GM21619 (cell line): ENCODE results near the gene AADACL2.
"Not testable (repeated sequence)": the region's sequence is repeated elsewhere in the genome, so short reads cannot be mapped to it uniquely, and the experiment has no call there.

Source experiments
- ATAC-seq: cut with Tn5 transposase; IDR thresholded peaks from one replicate; pipeline ENCODE4 v1.9.1; 2021; ENCODE audit not compliant: unreplicated experiment

Gene AADACL2

DNA sequence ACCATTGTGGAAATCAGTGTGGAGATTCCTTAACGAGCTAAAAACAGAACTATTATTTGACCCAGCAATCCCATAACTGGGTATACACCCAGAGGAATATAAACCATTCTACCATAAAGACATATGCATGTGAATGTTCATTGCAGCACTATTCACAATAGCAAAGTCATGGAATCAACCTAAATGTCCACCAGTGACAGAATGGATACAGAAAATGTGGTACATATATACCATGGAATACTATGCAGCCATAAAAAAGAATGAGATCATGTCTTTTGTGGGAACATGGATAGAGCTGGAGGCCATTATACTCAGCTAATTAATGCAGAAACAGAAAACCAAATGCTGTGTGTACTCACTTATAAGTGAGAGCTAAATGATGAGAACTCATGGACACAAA is 31.0 kb downstream of the AADACL2 start:
- ATAC-seq = not testable (repeated sequence)

DNA sequence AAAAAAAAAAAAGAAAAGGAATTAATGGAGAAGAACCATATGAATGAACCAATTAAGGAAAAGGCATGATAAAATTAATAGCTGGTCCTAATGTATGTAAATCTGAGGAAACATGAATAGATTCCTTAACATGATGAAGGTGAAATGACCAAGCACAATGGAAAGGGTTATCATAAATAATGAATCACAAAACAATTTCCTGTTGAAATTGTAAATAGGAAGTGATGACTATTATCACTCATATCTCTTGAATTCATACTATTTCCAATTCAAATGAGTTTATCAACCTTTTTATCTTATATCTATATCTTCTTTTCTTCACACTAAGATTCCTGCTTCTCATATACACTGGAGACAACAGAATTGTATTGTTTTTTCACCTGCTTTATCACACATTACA is 32.0 kb downstream of the AADACL2 start:
- no peak for ATAC-seq

DNA sequence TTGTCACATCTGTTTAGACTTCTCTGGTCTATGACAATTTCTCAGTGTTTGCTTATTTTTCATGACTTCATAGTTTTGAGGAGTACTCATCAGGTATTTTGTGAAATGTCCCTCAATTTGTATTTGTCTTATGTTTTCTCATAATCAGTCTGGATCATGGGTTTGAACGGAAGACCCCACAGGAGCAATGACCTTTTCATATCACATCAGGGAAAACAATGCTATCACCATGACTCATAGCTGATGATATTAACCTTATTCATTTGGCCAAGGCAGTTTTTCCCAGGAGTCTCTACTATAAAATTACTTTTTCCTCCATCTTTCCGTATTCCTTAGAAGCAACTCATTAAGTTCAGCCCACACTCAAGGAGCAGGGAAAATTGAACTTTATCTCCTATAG is 32.7 kb downstream of the AADACL2 start:
- no peak for ATAC-seq

DNA sequence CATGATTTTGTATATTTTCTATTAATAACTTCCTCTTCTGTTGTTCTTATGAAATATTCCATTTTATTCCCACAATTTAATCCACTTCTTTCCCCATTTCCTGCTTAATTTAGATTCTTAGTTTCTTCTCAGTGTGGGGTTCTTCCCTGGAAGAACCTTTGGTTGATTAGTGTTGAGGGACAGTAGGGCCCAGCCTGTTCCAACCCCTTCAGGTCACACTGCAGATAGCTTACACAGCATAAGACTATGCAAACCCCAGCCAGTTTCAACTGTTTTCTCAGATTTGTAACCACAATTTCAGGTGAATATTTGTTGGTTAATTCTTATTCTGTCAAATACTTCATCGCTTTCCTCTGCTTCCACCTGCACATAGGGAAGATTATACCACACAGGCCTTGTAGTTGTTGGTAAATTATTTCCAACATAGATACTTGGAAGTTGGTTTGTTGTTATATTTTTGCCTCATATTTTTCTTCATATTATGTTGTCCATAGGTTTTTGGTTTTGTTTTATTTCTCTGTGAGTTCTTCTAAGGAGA is 34.7 kb downstream of the AADACL2 start:
- ATAC-seq = no peak

DNA sequence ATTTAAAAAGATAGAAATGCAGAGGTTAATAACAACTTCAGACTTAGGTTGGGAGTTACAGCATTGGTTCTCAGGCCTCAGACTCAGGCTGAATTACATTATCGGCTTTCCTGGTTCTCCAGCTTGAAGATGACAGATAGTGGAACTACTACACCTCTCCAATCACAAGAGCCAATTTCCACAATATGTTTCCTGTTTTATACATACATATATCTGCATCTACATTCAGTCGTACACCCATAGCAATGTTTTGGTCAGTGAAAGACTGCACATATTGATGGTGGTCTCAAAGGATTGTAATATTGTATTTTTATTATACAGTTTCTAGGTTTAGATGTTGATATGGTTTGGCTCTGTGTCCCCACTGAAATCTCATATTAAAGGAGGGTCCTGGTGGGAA is 35.4 kb downstream of the AADACL2 start:
- ATAC-seq = no peak

DNA sequence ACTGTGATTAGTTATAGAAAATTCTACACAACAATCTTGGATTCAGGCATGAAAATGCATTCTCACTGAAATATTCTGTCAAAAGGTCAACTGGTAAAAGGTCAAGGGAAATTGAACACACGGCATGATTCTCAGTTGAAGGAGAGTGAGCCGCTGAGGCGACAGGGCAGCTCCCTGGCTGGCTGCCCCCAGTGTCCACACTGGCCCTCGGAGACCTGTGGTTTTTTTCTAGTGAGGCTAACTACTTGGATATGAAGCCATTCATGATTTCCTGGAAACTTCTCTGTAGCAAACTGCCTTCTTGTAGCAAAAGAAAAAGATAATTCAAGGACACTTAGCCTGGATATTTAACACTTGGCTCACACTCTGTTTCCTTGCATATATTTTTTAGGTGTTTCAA is 37.2 kb downstream of the AADACL2 start:
- ATAC-seq = no peak

DNA sequence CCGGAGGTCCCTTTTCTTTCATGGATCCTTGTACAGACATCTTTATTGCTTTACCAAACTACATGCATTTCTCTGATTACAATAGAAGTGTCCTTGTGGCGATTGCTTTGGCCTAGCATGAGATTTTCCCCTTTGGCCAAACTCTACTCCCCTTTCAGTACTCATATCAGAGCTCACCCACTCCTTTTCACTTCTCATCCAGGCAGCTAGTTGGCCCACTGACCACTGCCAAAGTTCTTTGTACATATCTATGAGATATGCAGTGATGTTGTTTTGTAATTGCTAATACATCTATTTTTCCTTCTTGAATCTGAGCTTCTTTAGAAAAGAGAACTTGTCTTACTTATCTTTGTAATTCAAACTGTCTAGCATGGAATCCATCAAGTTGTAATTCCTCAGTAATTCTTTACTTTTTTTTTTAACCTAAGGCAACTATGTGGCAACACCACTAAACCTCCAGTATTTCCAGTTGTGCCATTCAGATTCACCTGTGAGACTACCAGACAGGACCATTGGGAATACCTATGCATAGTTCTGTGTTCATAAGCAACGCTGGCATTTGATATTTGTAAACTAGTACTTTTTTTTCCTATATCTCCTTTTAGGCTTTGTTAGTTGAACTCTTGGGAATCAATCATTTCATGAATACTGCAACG is 39.2 kb downstream of the AADACL2 start:
- no peak for ATAC-seq

DNA sequence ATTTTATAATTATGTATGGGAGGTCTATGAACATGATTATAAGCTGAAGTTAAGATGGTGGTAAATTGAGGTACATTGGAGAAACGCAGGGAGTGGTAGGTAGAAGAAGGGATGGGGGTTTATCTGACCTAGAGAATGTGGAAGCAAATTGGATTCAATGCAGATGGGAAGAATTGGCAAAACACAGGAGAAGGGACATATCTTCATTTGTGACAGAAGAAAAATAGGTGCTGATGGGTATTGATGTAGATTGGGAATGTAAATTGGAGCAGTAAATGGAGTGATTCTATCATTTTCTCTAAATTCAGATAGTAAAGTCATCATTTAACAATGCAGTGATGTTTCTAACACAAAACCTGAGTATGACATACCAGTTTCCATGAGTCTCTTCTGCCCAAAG is 40.5 kb downstream of the AADACL2 start:
- ATAC-seq = no peak

DNA sequence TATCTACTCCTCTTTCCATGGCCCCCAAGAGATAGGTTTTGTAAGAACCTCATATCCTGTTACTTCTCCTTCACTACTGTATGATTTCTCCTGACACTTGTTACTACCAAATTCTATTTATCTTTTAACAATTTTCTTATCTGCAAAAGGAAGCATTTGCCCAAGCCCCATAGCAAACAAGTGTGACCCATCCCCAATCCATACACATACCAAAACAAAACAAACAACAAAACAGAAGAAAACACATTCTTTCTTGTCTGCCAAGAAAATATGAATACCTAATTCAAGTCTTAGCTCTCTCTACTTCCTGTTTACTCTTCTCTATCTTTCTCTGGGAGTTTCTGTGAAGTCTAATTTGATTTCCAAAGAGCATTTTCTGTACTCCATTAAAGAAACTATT is 41.2 kb downstream of the AADACL2 start:
- ATAC-seq = no peak

DNA sequence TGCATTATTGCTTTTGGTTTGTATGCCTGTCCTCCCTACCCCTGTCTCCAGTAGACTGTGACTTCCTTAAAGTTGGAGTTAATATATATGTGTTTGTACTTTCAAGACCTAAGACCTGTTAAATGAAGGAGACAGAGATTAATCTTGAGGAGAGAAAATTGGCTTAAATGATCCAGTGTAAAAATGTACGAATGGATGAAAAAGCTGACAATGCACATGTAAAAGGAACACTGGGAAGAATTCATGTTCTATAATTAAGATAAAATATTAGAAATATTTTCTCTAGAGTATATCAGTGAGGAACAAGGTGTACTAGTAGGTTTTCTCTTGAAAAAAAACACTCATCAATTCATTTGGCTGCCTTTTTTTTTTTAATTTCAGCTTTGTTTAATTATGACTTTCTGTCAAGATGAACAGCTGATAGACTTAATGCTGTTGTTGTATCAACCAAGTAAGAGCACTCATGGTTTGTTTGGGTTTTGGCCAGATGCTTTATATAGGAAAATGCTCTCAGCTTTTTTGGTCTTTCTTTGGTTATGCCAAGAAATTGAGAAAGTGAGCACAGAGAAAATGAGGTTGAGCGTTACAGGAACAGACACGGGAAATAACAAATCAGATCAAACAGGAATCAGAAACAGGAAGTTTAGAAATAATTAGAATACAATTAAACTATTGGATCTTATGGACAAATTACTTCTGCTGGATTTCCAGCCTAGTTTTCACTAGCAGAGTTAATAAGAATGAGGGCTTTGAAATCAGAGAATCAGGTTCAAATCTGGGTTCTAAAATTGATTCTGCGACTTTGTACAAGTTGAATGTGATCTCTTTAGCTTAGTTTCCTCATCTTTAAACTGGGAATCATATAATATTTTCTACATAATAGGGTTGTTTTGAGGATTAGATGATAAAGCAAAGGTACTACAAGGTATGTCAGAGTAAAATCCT is 41.9 kb downstream of the AADACL2 start:
- no peak for ATAC-seq

DNA sequence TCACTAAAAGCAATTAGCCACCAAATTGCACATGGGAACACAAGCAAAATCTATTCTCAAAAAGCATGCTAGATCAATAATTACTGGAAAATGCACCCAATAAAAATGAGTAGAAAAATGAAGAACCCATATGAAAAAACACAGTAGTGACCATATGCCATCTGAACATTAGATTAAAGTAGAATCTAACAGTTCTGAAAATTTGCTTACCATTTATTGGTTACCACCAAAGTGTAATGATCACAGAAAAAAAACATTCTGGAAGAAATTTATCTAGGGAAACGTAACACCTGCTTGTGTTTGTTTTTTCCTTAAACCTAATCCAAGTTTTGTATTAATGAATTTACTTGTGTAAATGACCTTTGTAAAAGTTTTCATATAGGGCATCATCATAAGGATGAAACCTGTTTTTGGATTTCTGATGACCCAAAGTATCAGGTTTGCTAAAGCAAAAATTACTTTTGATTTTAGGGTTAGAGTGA is 42.6 kb downstream of the AADACL2 start:
- no peak for ATAC-seq

DNA sequence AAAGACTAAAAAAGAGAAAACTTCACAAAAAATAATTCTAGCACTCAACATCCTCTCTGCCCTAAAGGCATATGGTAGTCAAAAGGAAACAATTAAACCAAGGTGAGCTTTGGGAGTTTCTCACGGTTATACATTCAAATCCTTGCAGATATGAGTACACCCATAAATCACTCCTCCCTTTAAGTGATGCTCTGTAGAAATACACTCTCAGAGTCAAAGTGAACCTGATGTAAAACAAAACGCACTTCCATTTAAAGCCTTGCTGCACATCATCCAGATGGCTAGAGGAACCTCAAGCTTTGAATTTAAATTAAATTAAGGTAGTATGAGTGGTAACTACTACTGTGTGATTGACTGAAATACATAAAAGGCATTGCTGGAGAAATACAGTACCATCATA is 44.2 kb downstream of the AADACL2 start:
- no peak for ATAC-seq

DNA sequence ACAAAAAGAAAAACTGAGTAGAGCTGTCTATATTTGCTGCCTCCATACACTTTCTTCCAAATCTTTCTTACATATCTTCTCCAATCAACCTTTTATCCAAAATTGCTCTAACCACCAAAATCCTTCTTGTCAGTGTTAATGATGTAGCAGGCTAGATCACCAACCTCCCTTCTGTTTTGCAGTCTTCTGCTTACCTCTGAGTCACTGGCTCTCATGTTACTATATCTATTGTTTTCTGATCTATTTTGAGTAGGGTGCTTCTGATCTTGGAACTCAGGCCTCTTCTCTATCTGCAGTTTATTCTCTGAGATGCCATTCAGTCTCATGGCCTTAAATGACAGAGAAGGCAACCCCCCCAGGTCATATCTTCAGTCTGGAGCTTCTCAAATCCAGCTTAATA is 53.9 kb downstream of the AADACL2 start:
- no peak for ATAC-seq

DNA sequence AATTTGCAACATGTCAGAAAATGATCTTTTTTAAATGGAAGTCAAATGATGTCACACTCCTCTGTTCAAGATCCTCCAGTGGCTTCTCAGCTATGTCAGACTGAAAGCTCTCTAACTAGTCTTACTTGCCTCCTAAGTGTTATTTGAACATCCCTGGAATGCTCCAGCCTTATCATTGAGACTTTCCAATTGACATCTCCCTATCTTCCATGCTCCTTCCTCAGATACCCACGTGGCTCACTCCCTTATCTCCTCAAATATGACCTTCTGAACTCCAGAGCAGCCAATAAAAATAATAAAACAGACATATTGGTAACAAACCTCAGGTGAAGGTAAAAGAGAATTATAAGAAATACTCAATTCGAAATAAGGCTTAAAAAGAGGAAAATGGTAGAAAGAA is 54.7 kb downstream of the AADACL2 start:
- no peak for ATAC-seq

DNA sequence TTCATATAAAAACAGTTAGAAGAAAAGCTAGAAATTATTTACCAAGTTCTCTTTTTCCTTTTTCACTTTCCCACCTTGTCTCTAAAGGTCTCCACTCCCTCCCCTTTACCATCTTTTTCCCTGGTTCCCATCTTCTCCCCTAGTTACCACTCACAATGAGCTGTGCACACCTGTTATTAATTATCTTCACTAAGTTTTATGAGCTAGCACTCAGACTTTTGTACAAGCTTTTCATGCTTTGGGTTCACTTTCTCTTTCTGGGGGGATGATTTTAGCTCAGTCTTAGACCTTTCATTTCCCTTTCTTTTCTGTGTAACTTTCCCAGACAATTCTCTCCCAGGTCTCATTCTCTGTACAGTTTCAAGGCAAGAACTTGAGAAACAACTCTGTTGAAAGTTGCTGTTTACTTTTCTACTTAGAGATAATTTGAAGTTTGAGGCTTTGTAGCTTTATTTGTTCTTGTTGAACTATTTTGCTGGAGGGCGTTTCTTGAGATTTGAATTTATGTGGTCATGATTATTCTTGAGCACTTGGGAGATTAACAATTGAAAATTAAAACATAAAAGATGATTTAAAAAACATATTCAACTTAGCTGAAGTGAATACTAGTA is 56.2 kb downstream of the AADACL2 start:
- ATAC-seq = no peak

DNA sequence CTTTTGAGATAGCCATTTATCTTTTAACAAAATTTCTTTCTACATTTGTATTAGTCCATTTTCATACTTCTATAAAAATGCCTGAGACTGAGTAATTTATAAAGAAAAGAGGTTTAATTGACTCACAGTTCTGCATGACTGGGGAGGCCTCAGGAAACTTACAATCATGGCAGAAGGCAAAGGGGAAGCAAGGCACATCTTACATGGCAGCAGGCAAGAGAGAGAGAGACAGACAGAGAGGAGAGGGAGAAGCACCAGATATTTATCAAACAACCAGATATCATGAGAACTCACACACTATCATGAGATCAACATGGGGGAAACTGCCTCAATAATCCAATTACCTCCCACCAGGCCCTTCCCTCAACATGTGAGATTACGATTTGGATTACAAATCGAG is 57.0 kb downstream of the AADACL2 start:
- not testable (repeated sequence) for ATAC-seq

DNA sequence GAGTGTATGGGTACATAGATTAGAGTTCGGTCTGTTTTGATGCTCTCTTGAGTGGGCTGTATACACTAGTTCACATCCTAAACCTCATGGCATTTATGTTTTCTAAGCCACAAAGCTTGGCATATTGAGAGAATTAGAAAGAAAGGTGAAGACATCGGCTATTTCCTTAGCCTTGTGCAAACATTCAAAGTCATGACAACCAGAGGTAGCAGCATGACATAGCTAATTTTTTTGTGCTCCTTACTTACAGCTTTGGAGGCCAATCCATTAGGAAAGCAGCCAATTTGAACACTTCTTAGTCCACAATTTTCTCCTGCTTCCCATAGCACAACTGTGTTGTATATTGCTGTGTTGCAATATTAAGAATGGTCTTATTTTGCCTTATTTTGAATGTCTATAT is 58.7 kb downstream of the AADACL2 start:
- ATAC-seq = no peak

DNA sequence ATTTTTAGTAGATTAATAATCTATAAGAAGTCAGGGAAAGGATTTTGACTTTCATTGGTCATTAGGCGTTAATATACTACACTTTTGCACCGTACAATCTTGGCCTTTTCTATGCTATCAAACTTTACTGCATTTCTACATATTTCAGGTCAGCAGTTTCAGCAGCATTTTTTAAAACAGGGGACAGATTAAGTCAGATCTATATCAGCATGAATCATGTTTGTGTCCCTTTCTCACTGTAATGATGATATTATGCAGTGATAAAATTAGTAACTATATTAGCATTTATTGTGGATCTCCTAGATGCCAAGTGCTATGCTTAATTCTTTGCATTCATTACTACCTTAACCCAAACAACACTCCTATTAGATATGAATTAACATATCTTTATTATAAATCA is 59.9 kb downstream of the AADACL2 start:
- no peak for ATAC-seq

DNA sequence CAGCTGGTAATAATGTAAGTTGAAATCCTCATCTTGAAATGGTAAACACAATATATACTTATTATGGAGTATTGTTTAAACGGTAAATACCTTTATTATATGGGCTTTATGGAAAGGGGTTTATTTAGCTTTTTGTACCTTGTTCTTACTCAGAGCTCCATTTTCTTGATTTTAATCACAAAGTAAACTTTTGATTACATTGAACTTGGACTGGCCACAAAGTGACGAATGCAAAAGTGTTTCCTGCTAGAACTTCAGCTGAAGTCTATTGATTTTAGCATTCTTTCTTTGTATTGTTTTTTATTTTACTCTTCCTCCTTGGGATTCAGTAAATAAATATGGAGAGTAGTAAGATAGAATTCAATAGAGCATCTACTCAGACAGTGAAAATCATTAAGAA is 60.4 kb downstream of the AADACL2 start:
- no peak for ATAC-seq

DNA sequence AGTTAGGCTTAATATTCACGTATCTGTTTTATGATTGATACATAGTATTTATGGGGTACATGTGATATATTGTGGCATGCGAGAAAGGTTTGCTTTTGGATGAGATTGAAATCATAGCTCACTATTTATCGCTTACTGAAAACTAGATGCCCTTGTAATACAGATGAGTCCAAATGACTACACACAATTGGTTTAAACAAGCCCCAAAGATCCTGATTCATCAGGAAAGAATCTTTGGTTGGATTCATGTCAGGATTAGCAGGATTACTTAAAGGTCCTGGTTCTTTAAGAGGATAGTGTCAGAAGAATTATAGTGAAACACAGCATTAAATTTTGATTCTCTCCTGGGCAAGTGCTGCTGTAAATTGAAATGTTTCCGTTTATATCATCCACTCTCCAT is 61.5 kb downstream of the AADACL2 start:
- ATAC-seq = no peak

DNA sequence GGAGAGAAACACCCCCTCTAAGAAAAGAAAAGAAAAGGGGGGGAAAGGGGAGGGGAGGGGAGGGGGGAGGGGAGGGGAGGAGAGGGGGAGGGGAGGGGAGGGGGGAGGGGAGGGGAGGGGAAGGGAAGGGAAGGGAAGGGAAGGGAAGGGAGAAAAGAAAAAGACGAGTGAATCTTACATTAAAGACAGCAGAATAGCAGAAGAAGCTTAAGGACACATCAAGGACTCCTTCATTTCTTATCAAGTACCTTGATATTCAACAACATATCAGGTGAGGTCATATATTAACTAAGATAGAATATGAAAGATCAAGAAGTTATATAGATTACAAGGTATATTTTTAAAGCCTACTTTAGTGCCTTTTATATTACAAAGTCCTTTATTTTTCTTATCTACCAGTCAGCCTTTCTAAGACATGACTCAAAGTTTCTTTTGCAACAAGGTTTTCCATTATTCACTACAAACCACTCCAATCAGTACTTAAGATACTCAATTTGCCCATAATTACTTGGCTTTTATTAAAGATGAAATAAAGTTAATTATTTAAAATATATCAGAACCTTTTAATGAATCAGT is 62.5 kb downstream of the AADACL2 start:
- no peak for ATAC-seq
